Measurements from ENCODE around the gene LSAMP.
"Not testable (repeated sequence)": the region's sequence is repeated elsewhere in the genome, so short reads cannot be mapped to it uniquely, and the experiment has no call there.

The LSAMP gene

GRCh38 chr3:115803661-115804060 lies 641.6 kb downstream of the LSAMP start:
- H3K9ac ChIP-seq (ENCODE audit: low read length) = no peak overlapping the region
- H3K36me3 ChIP-seq (replicated peaks; ENCODE audit: low read depth, low read length) = no peaks in the 10 kb centered on the region
- no peak for TF ChIP-seq EZH2phosphoT487 (IDR thresholded peaks at IDR 0.05; ENCODE audit: low read depth)
- TF ChIP-seq, protein P1, sequence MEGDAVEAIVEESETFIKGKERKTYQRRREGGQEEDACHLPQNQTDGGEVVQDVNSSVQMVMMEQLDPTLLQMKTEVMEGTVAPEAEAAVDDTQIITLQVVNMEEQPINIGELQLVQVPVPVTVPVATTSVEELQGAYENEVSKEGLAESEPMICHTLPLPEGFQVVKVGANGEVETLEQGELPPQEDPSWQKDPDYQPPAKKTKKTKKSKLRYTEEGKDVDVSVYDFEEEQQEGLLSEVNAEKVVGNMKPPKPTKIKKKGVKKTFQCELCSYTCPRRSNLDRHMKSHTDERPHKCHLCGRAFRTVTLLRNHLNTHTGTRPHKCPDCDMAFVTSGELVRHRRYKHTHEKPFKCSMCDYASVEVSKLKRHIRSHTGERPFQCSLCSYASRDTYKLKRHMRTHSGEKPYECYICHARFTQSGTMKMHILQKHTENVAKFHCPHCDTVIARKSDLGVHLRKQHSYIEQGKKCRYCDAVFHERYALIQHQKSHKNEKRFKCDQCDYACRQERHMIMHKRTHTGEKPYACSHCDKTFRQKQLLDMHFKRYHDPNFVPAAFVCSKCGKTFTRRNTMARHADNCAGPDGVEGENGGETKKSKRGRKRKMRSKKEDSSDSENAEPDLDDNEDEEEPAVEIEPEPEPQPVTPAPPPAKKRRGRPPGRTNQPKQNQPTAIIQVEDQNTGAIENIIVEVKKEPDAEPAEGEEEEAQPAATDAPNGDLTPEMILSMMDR (IDR thresholded peaks at IDR 0.05; ENCODE audit: low read depth, low read length) = no peak
- H3K27ac ChIP-seq (ENCODE audit: low read length) = no peak overlapping the region
- H4K20me1 ChIP-seq (ENCODE audit: insufficient read depth, low read length) = no peaks in the 10 kb centered on the region
- no peaks in the 10 kb centered on the region for H3K9me3 ChIP-seq (ENCODE audit: insufficient read depth, low read length)
- H3K79me2 ChIP-seq (ENCODE audit: low read length) = no peaks in the 10 kb centered on the region
- no peak overlapping the region for H2AFZ ChIP-seq (ENCODE audit: low read depth, low read length)
- H3K4me1 ChIP-seq (ENCODE audit: low read length) = no peaks in the 10 kb centered on the region
- H3K27me3 ChIP-seq (ENCODE audit: low read depth, low read length) = peaks cover 24% of the 10 kb centered on the region
- no peak overlapping the region for H3K4me3 ChIP-seq (ENCODE audit: low read length)
- no peak overlapping the region for H3K4me2 ChIP-seq (ENCODE audit: low read length)

- Histone ChIP-seq H3K9me3 (ENCODE audit: insufficient read depth, low read length) (no peaks in the 10 kb centered on the region), H3K27me3 (ENCODE audit: low read depth, low read length) (peaks cover 12% of the 10 kb centered on the region), H3K9ac (ENCODE audit: low read length) (no peak overlapping the region), H4K20me1 (ENCODE audit: insufficient read depth, low read length) (no peaks in the 10 kb centered on the region), H3K79me2 (ENCODE audit: low read length) (no peaks in the 10 kb centered on the region), H3K4me3 (ENCODE audit: low read length) (no peak overlapping the region), H3K4me2 (ENCODE audit: low read length) (no peak overlapping the region), H2AFZ (ENCODE audit: low read depth, low read length) (no peak overlapping the region), H3K27ac (ENCODE audit: low read length) (no peak overlapping the region), H3K36me3 (replicated peaks; ENCODE audit: low read depth, low read length) (no peaks in the 10 kb centered on the region), H3K4me1 (ENCODE audit: low read length) (no peaks in the 10 kb centered on the region)
- TF ChIP-seq, protein P1 (IDR thresholded peaks at IDR 0.05; ENCODE audit: low read depth, low read length) = no peak
- TF ChIP-seq EZH2phosphoT487 (IDR thresholded peaks at IDR 0.05; ENCODE audit: low read depth) = no peak
Measured at GRCh38 chr3:115800489-115801075, 644.7 kb downstream of the LSAMP start.

DNA sequence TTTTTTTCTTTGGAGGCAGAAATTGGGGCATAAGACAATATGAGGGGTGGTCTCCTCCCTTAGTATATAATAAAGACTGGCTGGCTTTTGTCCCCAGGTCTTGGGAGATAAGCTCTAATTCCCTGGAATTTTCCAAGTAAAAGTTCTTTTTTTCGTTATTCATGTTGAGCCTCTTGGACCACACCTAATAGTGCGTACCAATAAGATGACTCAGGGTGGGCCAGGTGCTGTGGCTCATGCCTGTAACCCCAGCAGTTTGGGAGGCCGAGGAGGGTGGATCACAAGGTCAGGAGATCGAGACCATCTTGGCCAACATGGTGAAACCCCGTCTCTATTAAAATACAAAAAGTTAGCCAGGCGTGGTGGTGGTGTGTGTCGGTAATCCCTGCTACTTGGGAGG lies 645.2 kb downstream of the LSAMP start:
- H3K27me3 ChIP-seq (ENCODE audit: low read depth, low read length) = peaks cover 12% of the 10 kb centered on the region
- not testable (repeated sequence) for H4K20me1 ChIP-seq (ENCODE audit: insufficient read depth, low read length); H3K4me1 ChIP-seq (ENCODE audit: low read length); H3K36me3 ChIP-seq (replicated peaks; ENCODE audit: low read depth, low read length); H3K4me2 ChIP-seq (ENCODE audit: low read length); H3K9ac ChIP-seq (ENCODE audit: low read length); H3K27ac ChIP-seq (ENCODE audit: low read length); H3K9me3 ChIP-seq (ENCODE audit: insufficient read depth, low read length); H3K79me2 ChIP-seq (ENCODE audit: low read length); H2AFZ ChIP-seq (ENCODE audit: low read depth, low read length); H3K4me3 ChIP-seq (ENCODE audit: low read length)

DNA sequence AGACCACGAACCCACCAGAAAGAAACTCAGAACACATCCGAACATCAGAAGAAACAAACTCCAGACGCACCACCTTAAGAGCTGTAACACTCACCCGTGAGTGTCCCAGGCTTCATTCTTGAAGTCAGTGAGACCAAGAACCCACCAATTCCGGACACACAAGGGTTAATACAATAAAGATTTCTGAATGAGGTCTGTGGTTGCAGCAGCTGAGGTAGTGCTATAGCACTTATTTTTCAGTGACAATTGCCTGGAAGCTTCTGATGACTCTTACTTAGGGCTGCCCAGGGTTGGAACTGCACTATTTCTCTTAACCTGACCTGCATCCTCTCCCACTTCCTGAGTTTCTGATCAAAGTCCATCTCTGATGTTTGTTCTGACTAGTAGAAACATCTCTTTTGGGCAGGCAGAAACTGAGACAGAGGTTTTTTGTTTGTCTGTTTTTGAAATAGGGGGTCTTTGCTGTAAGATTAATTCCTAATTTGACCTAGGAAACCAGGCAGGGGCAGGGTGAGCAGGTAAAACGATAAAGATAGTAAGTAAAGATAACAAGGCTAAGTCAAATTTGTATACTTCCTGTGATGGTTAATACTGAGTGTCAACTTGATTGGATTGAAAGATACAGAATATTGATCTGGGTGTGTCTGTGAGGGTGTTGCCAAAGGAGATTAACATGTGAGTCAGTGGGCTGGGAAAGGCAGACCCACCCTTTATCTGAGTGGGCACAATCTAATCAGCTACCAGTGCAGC lies 652.9 kb downstream of the LSAMP start:
- Histone ChIP-seq H4K20me1 (ENCODE audit: insufficient read depth, low read length) (no peaks in the 10 kb centered on the region), H3K9ac (ENCODE audit: low read length) (no peak overlapping the region), H3K4me2 (ENCODE audit: low read length) (no peak overlapping the region), H3K27ac (ENCODE audit: low read length) (no peak overlapping the region), H3K4me1 (ENCODE audit: low read length) (no peaks in the 10 kb centered on the region), H3K4me3 (ENCODE audit: low read length) (no peak overlapping the region), H2AFZ (ENCODE audit: low read depth, low read length) (no peak overlapping the region), H3K36me3 (replicated peaks; ENCODE audit: low read depth, low read length) (no peaks in the 10 kb centered on the region), H3K79me2 (ENCODE audit: low read length) (no peaks in the 10 kb centered on the region), H3K9me3 (ENCODE audit: insufficient read depth, low read length) (no peaks in the 10 kb centered on the region), H3K27me3 (ENCODE audit: low read depth, low read length) (no peaks in the 10 kb centered on the region)
- TF ChIP-seq, protein P1 (IDR thresholded peaks at IDR 0.05; ENCODE audit: low read depth, low read length) = no peak
- TF ChIP-seq EZH2phosphoT487 (IDR thresholded peaks at IDR 0.05; ENCODE audit: low read depth) = no peak

GRCh38 chr3:115791271-115792153 lies 653.8 kb downstream of the LSAMP start:
- H2AFZ ChIP-seq (ENCODE audit: low read depth, low read length); H3K27ac ChIP-seq (ENCODE audit: low read length); H4K20me1 ChIP-seq (ENCODE audit: insufficient read depth, low read length); H3K36me3 ChIP-seq (replicated peaks; ENCODE audit: low read depth, low read length); H3K27me3 ChIP-seq (ENCODE audit: low read depth, low read length); H3K4me2 ChIP-seq (ENCODE audit: low read length); H3K9me3 ChIP-seq (ENCODE audit: insufficient read depth, low read length); H3K79me2 ChIP-seq (ENCODE audit: low read length); H3K4me1 ChIP-seq (ENCODE audit: low read length); H3K4me3 ChIP-seq (ENCODE audit: low read length); H3K9ac ChIP-seq (ENCODE audit: low read length): not testable (repeated sequence)
